HepG2 (cell line): Measurements from ENCODE around the gene SLC26A5. TPM values are rescaled to one million over a fixed set of nuclear protein-coding genes. Genes with fewer than 3 reads are reported as not detected.

ENCODE experiments used
- BHLHE40 ChIP-seq: IDR thresholded peaks from 2 replicates; pipeline ENCODE4 v1.6.1; 2011; ENCODE audit warnings: low read length, improper control_type of control experiment
- CENPX ChIP-seq: sonication (generic); formaldehyde crosslinking; IDR thresholded peaks from 2 replicates; pipeline ENCODE4 v1.9.0; 2021; ENCODE audit warnings: mild to moderate bottlenecking, missing genetic modification reagents, moderate library complexity
- FOXM1 ChIP-seq: sonication (generic); formaldehyde crosslinking; IDR thresholded peaks from 2 replicates; pipeline ENCODE4 v1.5.0; 2020; ENCODE audit warnings: missing genetic modification reagents
- FOXO1 ChIP-seq: sonication (generic); formaldehyde crosslinking; IDR thresholded peaks from 2 replicates; pipeline ENCODE4 v1.4.0; 2020; ENCODE audit warnings: missing genetic modification reagents
- HDAC1 ChIP-seq: sonication (generic); formaldehyde crosslinking; IDR thresholded peaks from 2 replicates; pipeline ENCODE4 v1.5.1; 2020; ENCODE audit warnings: mild to moderate bottlenecking, missing genetic modification reagents
- HMG20A ChIP-seq: IDR thresholded peaks from 2 replicates; pipeline ENCODE4 v1.6.1; 2016; ENCODE audit warnings: borderline replicate concordance
- HNRNPL ChIP-seq: fragments of 200-400 bp; formaldehyde crosslinking; IDR thresholded peaks from 2 replicates; pipeline ENCODE4 v1.6.1; 2017; ENCODE audit warnings: mild to moderate bottlenecking, low read depth, low read length
- JARID2 ChIP-seq: sonication (generic); formaldehyde crosslinking; IDR thresholded peaks from 2 replicates; pipeline ENCODE4 v1.8.1; 2023; ENCODE audit warnings: missing genetic modification reagents, inconsistent platforms; ENCODE audit not compliant: insufficient replicate concordance
- MYC ChIP-seq: sonication (generic); formaldehyde crosslinking; IDR thresholded peaks from 2 replicates; pipeline ENCODE4 v1.9.0; 2021; ENCODE audit warnings: missing genetic modification reagents, borderline replicate concordance
- MYNN ChIP-seq: sonication (generic); formaldehyde crosslinking; IDR thresholded peaks from 2 replicates; pipeline ENCODE4 v1.4.0; 2020; ENCODE audit warnings: mild to moderate bottlenecking, low read depth, missing genetic modification reagents
- NFE2 ChIP-seq: sonication (generic); formaldehyde crosslinking; IDR thresholded peaks from 2 replicates; pipeline ENCODE4 v1.4.0; 2020; ENCODE audit warnings: missing genetic modification reagents
- RXRA ChIP-seq: sonication (generic); formaldehyde crosslinking; IDR thresholded peaks from 2 replicates; pipeline ENCODE4 v1.5.1; 2020; ENCODE audit warnings: missing genetic modification reagents
- SIX1 ChIP-seq: sonication (generic); formaldehyde crosslinking; IDR thresholded peaks from 2 replicates; pipeline ENCODE4 v1.4.0; 2020; ENCODE audit warnings: missing genetic modification reagents, borderline replicate concordance
- SMAD3 ChIP-seq: sonication (generic); formaldehyde crosslinking; IDR thresholded peaks from 2 replicates; pipeline ENCODE4 v1.4.0; 2020; ENCODE audit warnings: missing genetic modification reagents
- SP4 ChIP-seq: sonication (generic); formaldehyde crosslinking; IDR thresholded peaks from 2 replicates; pipeline ENCODE4 v1.8.1; 2023; ENCODE audit warnings: mild to moderate bottlenecking, missing genetic modification reagents
- THYN1 ChIP-seq: sonication (generic); formaldehyde crosslinking; IDR thresholded peaks from 2 replicates; pipeline ENCODE4 v1.8.1; 2023; ENCODE audit warnings: low read depth, mild to moderate bottlenecking, moderate library complexity, missing genetic modification reagents, borderline replicate concordance
- ZNF124 ChIP-seq: sonication (generic); formaldehyde crosslinking; IDR thresholded peaks from 2 replicates; pipeline ENCODE4 v1.4.0; 2020; ENCODE audit warnings: missing genetic modification reagents
- ZNF20 ChIP-seq: sonication (generic); formaldehyde crosslinking; IDR thresholded peaks from 2 replicates; pipeline ENCODE4 v1.4.0; 2020; ENCODE audit warnings: mild to moderate bottlenecking, moderate library complexity, missing genetic modification reagents
- ZNF30 ChIP-seq: sonication (generic); formaldehyde crosslinking; IDR thresholded peaks from 2 replicates; pipeline ENCODE4 v1.5.0; 2020; ENCODE audit warnings: mild to moderate bottlenecking, missing genetic modification reagents
- ZNF660 ChIP-seq: sonication (generic); formaldehyde crosslinking; IDR thresholded peaks from 2 replicates; pipeline ENCODE4 v1.5.1; 2020; ENCODE audit warnings: mild to moderate bottlenecking, low read depth, missing genetic modification reagents, borderline replicate concordance
- ZNF678 ChIP-seq: sonication (generic); formaldehyde crosslinking; IDR thresholded peaks from 2 replicates; pipeline ENCODE4 v1.4.0; 2020; ENCODE audit warnings: mild to moderate bottlenecking, missing genetic modification reagents
- polyA plus RNA-seq, 8 experiments: library from polyadenylated mRNA; depleted of rRNA in 3 of 8; stranded (reverse) in 7 of 8; unstranded in 1 of 8; fragments of >200 nt; fragmentation: Illumina TruSeq in 4 of 8; extraction: Trizol in 4 of 8; gene quantifications; 2 replicates each; pipeline versions ENCODE4 v1.2.1 to v1.2.3, GENCODE V29; 2011 to 2016; ENCODE audit warnings: low read depth in 4 of 8, missing spikeins in 1 of 8, mixed read lengths in 1 of 8; ENCODE audit not compliant: insufficient read depth in 1 of 8
- total RNA-seq, 5 experiments: library from RNA; depleted of rRNA; stranded (reverse); fragments of >200 nt; fragmentation: Illumina TruSeq; extraction: Trizol; gene quantifications; 2 replicates each; pipeline ENCODE4 v1.2.3, GENCODE V29; 2016; ENCODE audit warnings: low read depth in 1 of 5
- TF ChIP-seq, protein P1 (sequence below): sonication (generic); formaldehyde crosslinking; IDR thresholded peaks from 2 replicates; pipeline ENCODE4 v1.4.0; 2020; ENCODE audit warnings: mild to moderate bottlenecking, missing genetic modification reagents
- TF ChIP-seq, protein P2 (sequence below): IDR thresholded peaks from 2 replicates; pipeline ENCODE4 v1.6.1; 2016; ENCODE audit warnings: missing genetic modification reagents, missing compliant biosample characterization
- TF ChIP-seq, protein P3 (sequence below): sonication (generic); formaldehyde crosslinking; IDR thresholded peaks from 2 replicates; pipeline ENCODE4 v1.9.0; 2022; ENCODE audit warnings: missing genetic modification reagents, mild to moderate bottlenecking, borderline replicate concordance
- TF ChIP-seq, protein P4 (sequence below): sonication (generic); formaldehyde crosslinking; IDR thresholded peaks from 2 replicates; pipeline ENCODE4 v1.4.0; 2020; ENCODE audit warnings: missing genetic modification reagents, low read depth, mild to moderate bottlenecking, borderline replicate concordance
- TF ChIP-seq, protein P5 (sequence below): sonication (generic); formaldehyde crosslinking; IDR thresholded peaks from 2 replicates; pipeline ENCODE4 v1.8.0; 2022; ENCODE audit warnings: missing genetic modification reagents, mild to moderate bottlenecking, borderline replicate concordance

SLC26A5 gene
- total and polyA plus RNA-seq, 2 of the 13 experiments (the other 11 are each of a cell fraction or from before 2014, with no cell fraction given), result 0.08 to 0.11 TPM

DNA sequence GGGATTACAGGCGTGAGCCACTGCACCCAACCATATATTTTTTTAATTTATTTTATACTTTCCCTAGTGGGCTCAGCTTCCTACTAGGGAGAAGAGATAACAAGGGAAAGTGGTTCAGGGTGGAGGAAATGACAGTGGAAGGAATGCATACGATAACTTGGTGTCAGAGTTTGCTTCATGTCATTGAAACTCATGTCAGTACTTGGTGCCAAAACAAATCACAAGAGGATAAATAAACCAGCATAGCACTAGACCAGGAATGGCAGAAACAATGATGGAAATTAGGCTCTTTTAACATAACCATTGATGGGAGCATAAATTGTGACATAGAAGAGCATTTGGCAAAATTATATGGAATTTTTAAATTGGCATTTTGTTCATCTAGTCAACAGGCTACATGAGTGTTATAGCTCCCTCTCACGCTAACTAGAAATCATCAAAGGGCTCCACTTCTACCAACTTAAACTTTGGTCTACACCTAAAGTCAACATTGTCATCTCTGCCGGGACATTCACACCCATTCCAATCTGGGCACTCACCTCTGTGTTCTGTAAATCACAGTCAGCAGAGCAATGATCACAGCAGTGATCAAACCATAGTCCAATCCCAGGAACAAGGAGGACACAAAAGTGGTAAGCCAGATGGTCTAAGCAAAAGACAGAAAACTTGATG, 57.4 kb downstream of the SLC26A5 start (continued):
- TF ChIP-seq HMG20A (CRISPR knock-in tag) (peak; percentile 93), JARID2 (CRISPR knock-in tag) (no peak), RXRA (no peak; the same call in 1 of the 2 replicates), HDAC1 (peak; percentile 68), HNRNPL (no peak), ZNF20 (CRISPR knock-in tag) (no peak), ZNF660 (no peak), SMAD3 (no peak), ZNF124 (CRISPR knock-in tag) (no peak), FOXM1 (CRISPR knock-in tag) (no peak), ZNF678 (CRISPR knock-in tag) (no peak), CENPX (CRISPR knock-in tag) (no peak), NFE2 (no peak), MYC (no peak), SP4 (CRISPR knock-in tag) (0 out of 2 replicates have a peak, but pooled peaks have one; percentile 31), THYN1 (CRISPR knock-in tag) (no peak), ZNF30 (no peak), MYNN (CRISPR knock-in tag) (no peak), FOXO1 (peak; percentile 75; the same call in 1 of the 2 replicates), SIX1 (CRISPR knock-in tag) (no peak), BHLHE40 (no peak)
- TF ChIP-seq, protein P1, sequence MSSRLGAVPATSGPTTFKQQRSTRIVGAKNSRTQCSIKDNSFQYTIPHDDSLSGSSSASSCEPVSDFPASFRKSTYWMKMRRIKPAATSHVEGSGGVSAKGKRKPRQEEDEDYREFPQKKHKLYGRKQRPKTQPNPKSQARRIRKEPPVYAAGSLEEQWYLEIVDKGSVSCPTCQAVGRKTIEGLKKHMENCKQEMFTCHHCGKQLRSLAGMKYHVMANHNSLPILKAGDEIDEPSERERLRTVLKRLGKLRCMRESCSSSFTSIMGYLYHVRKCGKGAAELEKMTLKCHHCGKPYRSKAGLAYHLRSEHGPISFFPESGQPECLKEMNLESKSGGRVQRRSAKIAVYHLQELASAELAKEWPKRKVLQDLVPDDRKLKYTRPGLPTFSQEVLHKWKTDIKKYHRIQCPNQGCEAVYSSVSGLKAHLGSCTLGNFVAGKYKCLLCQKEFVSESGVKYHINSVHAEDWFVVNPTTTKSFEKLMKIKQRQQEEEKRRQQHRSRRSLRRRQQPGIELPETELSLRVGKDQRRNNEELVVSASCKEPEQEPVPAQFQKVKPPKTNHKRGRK (CRISPR knock-in tag), result no peak
- TF ChIP-seq, protein P2, sequence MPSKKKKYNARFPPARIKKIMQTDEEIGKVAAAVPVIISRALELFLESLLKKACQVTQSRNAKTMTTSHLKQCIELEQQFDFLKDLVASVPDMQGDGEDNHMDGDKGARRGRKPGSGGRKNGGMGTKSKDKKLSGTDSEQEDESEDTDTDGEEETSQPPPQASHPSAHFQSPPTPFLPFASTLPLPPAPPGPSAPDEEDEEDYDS (CRISPR knock-in tag), result no peak; the same call in 1 of the 2 replicates
- TF ChIP-seq, protein P3, sequence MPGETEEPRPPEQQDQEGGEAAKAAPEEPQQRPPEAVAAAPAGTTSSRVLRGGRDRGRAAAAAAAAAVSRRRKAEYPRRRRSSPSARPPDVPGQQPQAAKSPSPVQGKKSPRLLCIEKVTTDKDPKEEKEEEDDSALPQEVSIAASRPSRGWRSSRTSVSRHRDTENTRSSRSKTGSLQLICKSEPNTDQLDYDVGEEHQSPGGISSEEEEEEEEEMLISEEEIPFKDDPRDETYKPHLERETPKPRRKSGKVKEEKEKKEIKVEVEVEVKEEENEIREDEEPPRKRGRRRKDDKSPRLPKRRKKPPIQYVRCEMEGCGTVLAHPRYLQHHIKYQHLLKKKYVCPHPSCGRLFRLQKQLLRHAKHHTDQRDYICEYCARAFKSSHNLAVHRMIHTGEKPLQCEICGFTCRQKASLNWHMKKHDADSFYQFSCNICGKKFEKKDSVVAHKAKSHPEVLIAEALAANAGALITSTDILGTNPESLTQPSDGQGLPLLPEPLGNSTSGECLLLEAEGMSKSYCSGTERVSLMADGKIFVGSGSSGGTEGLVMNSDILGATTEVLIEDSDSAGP (CRISPR knock-in tag), result no peak
- TF ChIP-seq, protein P4, sequence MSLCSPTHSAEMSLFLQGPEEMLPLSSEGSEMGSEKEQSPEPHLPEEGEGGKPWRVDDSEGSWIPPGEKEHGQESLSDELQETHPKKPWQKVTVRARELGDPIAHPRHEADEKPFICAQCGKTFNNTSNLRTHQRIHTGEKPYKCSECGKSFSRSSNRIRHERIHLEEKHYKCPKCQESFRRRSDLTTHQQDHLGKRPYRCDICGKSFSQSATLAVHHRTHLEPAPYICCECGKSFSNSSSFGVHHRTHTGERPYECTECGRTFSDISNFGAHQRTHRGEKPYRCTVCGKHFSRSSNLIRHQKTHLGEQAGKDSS (CRISPR knock-in tag), result no peak
- TF ChIP-seq, protein P5, sequence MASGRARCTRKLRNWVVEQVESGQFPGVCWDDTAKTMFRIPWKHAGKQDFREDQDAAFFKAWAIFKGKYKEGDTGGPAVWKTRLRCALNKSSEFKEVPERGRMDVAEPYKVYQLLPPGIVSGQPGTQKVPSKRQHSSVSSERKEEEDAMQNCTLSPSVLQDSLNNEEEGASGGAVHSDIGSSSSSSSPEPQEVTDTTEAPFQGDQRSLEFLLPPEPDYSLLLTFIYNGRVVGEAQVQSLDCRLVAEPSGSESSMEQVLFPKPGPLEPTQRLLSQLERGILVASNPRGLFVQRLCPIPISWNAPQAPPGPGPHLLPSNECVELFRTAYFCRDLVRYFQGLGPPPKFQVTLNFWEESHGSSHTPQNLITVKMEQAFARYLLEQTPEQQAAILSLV (CRISPR knock-in tag), result no peak
